GM23338 (cell line): ENCODE results near the gene MAT2B. TPM values are rescaled to one million over a fixed set of nuclear protein-coding genes. Genes with fewer than 3 reads are reported as not detected.

ENCODE experiments used
- ATAC-seq: fragments of 200-7000 bp; cut with Tn5 transposase; 3 replicates; pipeline ENCODE4 v1.9.1; 2020
- DNase-seq: peaks from one replicate; pipeline ENCODE4 v3.0.0-alpha.2; 2015; ENCODE audit warnings: low spot score
- H2AFZ ChIP-seq: fragments of 200-600 bp; sonication (generic); 2 replicates; pipeline ENCODE4 v1.8.0; 2016; ENCODE audit warnings: antibody characterized with exemption, mild to moderate bottlenecking, moderate library complexity
- H3F3A ChIP-seq: fragments of 200-600 bp; sonication (generic); replicated peaks from 2 replicates; pipeline ENCODE4 v1.8.0; 2017; ENCODE audit warnings: antibody characterized with exemption, mixed run types, low read depth
- H3K27ac ChIP-seq: fragments of 200-600 bp; sonication (generic); 2 replicates; pipeline ENCODE4 v1.6.1; 2016; ENCODE audit warnings: low read depth
- H3K27me3 ChIP-seq: fragments of 200-600 bp; sonication (generic); 2 replicates; pipeline ENCODE4 v1.8.0; 2016; ENCODE audit warnings: mild to moderate bottlenecking, mixed run types, moderate library complexity; ENCODE audit not compliant: insufficient read depth
- H3K36me3 ChIP-seq: fragments of 200-600 bp; sonication (generic); 2 replicates; pipeline ENCODE4 v1.8.0; 2016; ENCODE audit warnings: mild to moderate bottlenecking; ENCODE audit not compliant: insufficient read depth
- H3K4me1 ChIP-seq: fragments of 200-600 bp; sonication (generic); 2 replicates; pipeline ENCODE4 v1.8.0; 2016; ENCODE audit warnings: mild to moderate bottlenecking, moderate library complexity; ENCODE audit not compliant: insufficient read depth
- H3K4me2 ChIP-seq: fragments of 200-600 bp; sonication (generic); 2 replicates; pipeline ENCODE4 v1.7.1; 2017; ENCODE audit warnings: mixed run types
- H3K4me3 ChIP-seq: fragments of 200-600 bp; sonication (generic); 2 replicates; pipeline ENCODE4 v1.6.1; 2016; ENCODE audit warnings: mixed run types
- H3K79me2 ChIP-seq: fragments of 200-600 bp; sonication (generic); replicated peaks from 2 replicates; pipeline ENCODE4 v1.8.0; 2017; ENCODE audit warnings: mild to moderate bottlenecking; ENCODE audit not compliant: insufficient read depth
- H3K9me2 ChIP-seq: fragments of 200-600 bp; sonication (generic); 2 replicates; pipeline ENCODE4 v1.8.0; 2017; ENCODE audit not compliant: insufficient read depth
- H4K20me1 ChIP-seq: fragments of 200-600 bp; sonication (generic); replicated peaks from 2 replicates; pipeline ENCODE4 v1.8.0; 2017; ENCODE audit warnings: mild to moderate bottlenecking; ENCODE audit not compliant: insufficient read depth
- H3K27ac Mint-ChIP-seq: 2 replicates; pipeline ENCODE4 v1.8.0; 2020; ENCODE audit warnings: inconsistent platforms, mild to moderate bottlenecking, moderate library complexity, mixed read lengths
- H3K27me3 Mint-ChIP-seq: 3 replicates; pipeline ENCODE4 v1.8.0; 2022; ENCODE audit warnings: low read depth, mild to moderate bottlenecking, moderate library complexity, mixed read lengths, inconsistent platforms; ENCODE audit not compliant: insufficient read depth, poor library complexity
- H3K36me3 Mint-ChIP-seq: 3 replicates; pipeline ENCODE4 v1.8.0; 2021; ENCODE audit warnings: low read depth, mild to moderate bottlenecking, inconsistent platforms, moderate library complexity, mixed read lengths
- H3K4me1 Mint-ChIP-seq: 3 replicates; pipeline ENCODE4 v1.8.0; 2020; ENCODE audit warnings: mild to moderate bottlenecking, inconsistent platforms, mixed read lengths
- H3K4me3 Mint-ChIP-seq: 3 replicates; pipeline ENCODE4 v1.8.0; 2021; ENCODE audit warnings: moderate library complexity, mild to moderate bottlenecking, inconsistent platforms, mixed read lengths
- H3K9me3 Mint-ChIP-seq: 3 replicates; pipeline ENCODE4 v1.8.0; 2020; ENCODE audit warnings: moderate library complexity, mild to moderate bottlenecking, inconsistent platforms, mixed read lengths
- CREB1 ChIP-seq: fragments of 250-450 bp; sonication (Bioruptor Pico); IDR thresholded peaks from 2 replicates; pipeline ENCODE4 v1.5.0; 2020; ENCODE audit warnings: low read depth, mild to moderate bottlenecking, moderate library complexity
- CTCF ChIP-seq, 2 experiments: fragments of 200-600 bp in 1 of 2; sonication (generic) in 1 of 2; conservative IDR thresholded peaks; 2 replicates each; pipeline versions ENCODE4 v1.5.1 to v1.6.1; 2016 to 2017; ENCODE audit warnings: antibody characterized with exemption in 2 of 2, low read depth in 2 of 2, mild to moderate bottlenecking in 2 of 2, moderate library complexity in 1 of 2
- ETS1 ChIP-seq: IDR thresholded peaks from 2 replicates; pipeline ENCODE4 v1.6.1; 2016; ENCODE audit warnings: antibody characterized with exemption
- EZH2 ChIP-seq: fragments of 200-600 bp; sonication (generic); IDR thresholded peaks from one replicate; pipeline ENCODE4 v1.8.0; 2017; ENCODE audit warnings: antibody characterized with exemption, mild to moderate bottlenecking, low read depth; ENCODE audit not compliant: unreplicated experiment
- JUNB ChIP-seq: IDR thresholded peaks from one replicate; pipeline ENCODE4 v1.6.1; 2016; ENCODE audit warnings: antibody characterized with exemption; ENCODE audit not compliant: unreplicated experiment
- NANOG ChIP-seq: IDR thresholded peaks from 2 replicates; pipeline ENCODE4 v1.6.1; 2016; ENCODE audit warnings: antibody characterized with exemption, borderline replicate concordance
- POLR2AphosphoS5 ChIP-seq: IDR thresholded peaks from 2 replicates; pipeline ENCODE4 v1.6.1; 2016; ENCODE audit warnings: antibody characterized with exemption, low read depth
- REST ChIP-seq: IDR thresholded peaks from one replicate; pipeline ENCODE4 v1.6.1; 2018; ENCODE audit warnings: antibody characterized with exemption; ENCODE audit not compliant: unreplicated experiment
- STAT1 ChIP-seq: IDR thresholded peaks from one replicate; pipeline ENCODE4 v1.6.1; 2016; ENCODE audit warnings: antibody characterized with exemption; ENCODE audit not compliant: unreplicated experiment
- ZNF114 ChIP-seq: fragments of 250-450 bp; sonication (Bioruptor Pico); IDR thresholded peaks from 2 replicates; pipeline ENCODE4 v1.5.0; 2020; ENCODE audit warnings: mild to moderate bottlenecking, moderate library complexity
- ZNF462 ChIP-seq: fragments of 250-450 bp; sonication (Bioruptor Pico); IDR thresholded peaks from 2 replicates; pipeline ENCODE4 v1.5.0; 2020; ENCODE audit warnings: mild to moderate bottlenecking, moderate library complexity
- polyA plus RNA-seq: library from polyadenylated mRNA; unstranded; fragments of >200 nt; fragmentation: Nextera tagmentation; extraction: Ambion mirVana; gene quantifications from 2 replicates; pipeline ENCODE4 v1.2.1, GENCODE V29; 2016
- total RNA-seq: library from RNA; depleted of rRNA; stranded (reverse); fragments of >200 nt; shearing (Covaris generic); gene quantifications from 2 replicates; pipeline ENCODE4 v1.2.3, GENCODE V29; 2014

The MAT2B gene
- total and polyA plus RNA-seq, 2 experiments from 2014 or later: 81.4 to 120 TPM

GRCh38 chr5:163508753-163509152 is 3.3 kb downstream of the MAT2B start (continued):
- TF ChIP-seq ZNF462 (CRISPR knock-in tag) (no peak), POLR2AphosphoS5 (no peak), REST (no peak)

- Mint-ChIP-seq H3K36me3 (peaks cover 58% of the 10 kb centered on the region), H3K4me3 (peak overlapping the region; percentile 49), H3K27ac (peak overlapping the region; percentile 42; the same call in 1 of the 2 replicates), H3K9me3 (no peaks in the 10 kb centered on the region; the same call in 2 of the 3 replicates), H3K4me1 (peaks cover 43% of the 10 kb centered on the region), H3K27me3 (peaks cover 12% of the 10 kb centered on the region)
- peaks cover 24% of the 10 kb centered on the region for H3K36me3 ChIP-seq
- H3K9me2 ChIP-seq: no peaks in the 10 kb centered on the region
- H3K79me2 ChIP-seq: peaks cover 96% of the 10 kb centered on the region
- peak overlapping the region; percentile 58 for H3K4me3 ChIP-seq
- H3K27me3 ChIP-seq: no peaks in the 10 kb centered on the region
- H3K27ac ChIP-seq: peak overlapping the region; percentile 8; the same call in 1 of the 2 replicates
- no peak for ATAC-seq
- peak overlapping the region; percentile 89 for H3K4me2 ChIP-seq
- DNase-seq: peak; percentile 36
- no peaks in the 10 kb centered on the region for H3F3A ChIP-seq
- H4K20me1 ChIP-seq: peaks cover 54% of the 10 kb centered on the region
- no peak overlapping the region for H2AFZ ChIP-seq
- peaks cover 36% of the 10 kb centered on the region for H3K4me1 ChIP-seq
- TF ChIP-seq CREB1 (no peak), ETS1 (no peak), STAT1 (no peak), NANOG (no peak), JUNB (no peak), EZH2 (no peak), CTCF (conservative IDR thresholded peaks at IDR 0.05; ENCODE audit: low read depth in 2 of 2) (no peak), ZNF114 (no peak)
These were observed 4.0 kb downstream of the MAT2B start for GRCh38 chr5:163509291-163509951.
